Neural cell (in vitro differentiated cells): ENCODE measurements around the gene SRSF10. TPM values are rescaled to one million over a fixed set of nuclear protein-coding genes. Genes with fewer than 3 reads are reported as not detected.

ENCODE experiments used
- H2AFZ ChIP-seq: fragments of 200-600, 300-800 bp; sonication (generic), shearing (Covaris generic); 2 replicates; pipeline ENCODE4 v1.6.0; 2014; ENCODE audit warnings: low read depth, mild to moderate bottlenecking, antibody characterized with exemption, low read length, moderate library complexity
- H3F3A ChIP-seq: fragments of 200-600 bp; shearing (Covaris generic); 2 replicates; pipeline ENCODE4 v1.6.1; 2016; ENCODE audit warnings: mild to moderate bottlenecking, moderate library complexity, mixed read lengths, antibody characterized with exemption, low read length; ENCODE audit not compliant: insufficient read depth, poor library complexity, severe bottlenecking
- H3K27ac ChIP-seq: fragments of 200-600, 300-800 bp; sonication (generic), shearing (Covaris generic); 2 replicates; pipeline ENCODE4 v1.5.1; 2014; ENCODE audit warnings: mild to moderate bottlenecking, low read length, moderate library complexity
- H3K27me3 ChIP-seq: fragments of 300-800, 200-600 bp; sonication (generic), shearing (Covaris generic); 2 replicates; pipeline ENCODE4 v1.6.0; 2014; ENCODE audit warnings: mild to moderate bottlenecking, low read depth, low read length, moderate library complexity; ENCODE audit not compliant: insufficient read depth
- H3K36me3 ChIP-seq: fragments of 300-800, 200-600 bp; sonication (generic), shearing (Covaris generic); 2 replicates; pipeline ENCODE4 v1.5.1; 2014; ENCODE audit warnings: mild to moderate bottlenecking, antibody characterized with exemption, low read length, moderate library complexity; ENCODE audit not compliant: insufficient read depth
- H3K4me2 ChIP-seq: fragments of 300-800, 200-600 bp; sonication (generic), shearing (Covaris generic); 2 replicates; pipeline ENCODE4 v1.6.0; 2014; ENCODE audit warnings: mild to moderate bottlenecking, low read length
- H3K4me3 ChIP-seq: fragments of 300-800, 200-600 bp; sonication (generic), shearing (Covaris generic); 2 replicates; pipeline ENCODE4 v1.5.1; 2014; ENCODE audit warnings: mild to moderate bottlenecking, low read length, moderate library complexity
- H3K79me2 ChIP-seq: fragments of 200-600 bp; shearing (Covaris generic); replicated peaks from 2 replicates; pipeline ENCODE4 v1.6.0; 2014; ENCODE audit warnings: mild to moderate bottlenecking, low read length, moderate library complexity; ENCODE audit not compliant: insufficient read depth
- H3K9ac ChIP-seq: fragments of 300-800, 200-600 bp; sonication (generic), shearing (Covaris generic); 2 replicates; pipeline ENCODE4 v1.6.1; 2016; ENCODE audit warnings: mild to moderate bottlenecking, low read length, mixed read lengths
- H3K9me2 ChIP-seq: fragments of 200-600 bp; shearing (Covaris generic); 2 replicates; pipeline ENCODE4 v1.6.1; 2016; ENCODE audit warnings: mild to moderate bottlenecking, low read length, mixed read lengths; ENCODE audit not compliant: insufficient read depth
- H3K9me3 ChIP-seq: fragments of 200-600, 300-800 bp; sonication (generic), shearing (Covaris generic); 2 replicates; pipeline ENCODE4 v1.6.1; 2016; ENCODE audit warnings: mild to moderate bottlenecking, mixed run types, low read length, moderate library complexity, mixed read lengths
- H4K20me1 ChIP-seq: fragments of 200-600 bp; shearing (Covaris generic); 2 replicates; pipeline ENCODE4 v1.6.1; 2016; ENCODE audit warnings: mild to moderate bottlenecking, mixed run types; ENCODE audit not compliant: insufficient read depth
- CTCF ChIP-seq: fragments of 450-650 bp; IDR thresholded peaks from 2 replicates; pipeline ENCODE4 v1.5.1; 2014; ENCODE audit warnings: antibody characterized with exemption, mild to moderate bottlenecking, moderate library complexity; ENCODE audit not compliant: poor library complexity, severe bottlenecking
- EP300 ChIP-seq: fragments of 450-650 bp; conservative IDR thresholded peaks from 2 replicates; pipeline ENCODE4 v1.6.1; 2014; ENCODE audit warnings: antibody characterized with exemption, mild to moderate bottlenecking, moderate library complexity; ENCODE audit not compliant: poor library complexity, severe bottlenecking
- EZH2 ChIP-seq: fragments of 200-600, 300-800 bp; shearing (Covaris generic), sonication (generic); IDR thresholded peaks from 2 replicates; pipeline ENCODE4 v1.6.1; 2014; ENCODE audit warnings: antibody characterized with exemption, low read length, borderline replicate concordance, mild to moderate bottlenecking; ENCODE audit not compliant: insufficient read depth, poor library complexity, severe bottlenecking
- MXI1 ChIP-seq: fragments of 450-650 bp; conservative IDR thresholded peaks from 2 replicates; pipeline ENCODE4 v1.6.1; 2014; ENCODE audit warnings: antibody characterized with exemption, mild to moderate bottlenecking; ENCODE audit not compliant: poor library complexity, severe bottlenecking
- POLR2AphosphoS5 ChIP-seq: IDR thresholded peaks from 2 replicates; pipeline ENCODE4 v1.6.1; 2012
- RAD21 ChIP-seq: fragments of 450-650 bp; conservative IDR thresholded peaks from 2 replicates; pipeline ENCODE4 v1.6.1; 2014; ENCODE audit warnings: antibody characterized with exemption, mild to moderate bottlenecking, moderate library complexity
- SMC3 ChIP-seq: fragments of 450-650 bp; conservative IDR thresholded peaks from 2 replicates; pipeline ENCODE4 v1.6.1; 2014; ENCODE audit warnings: antibody characterized with exemption, mild to moderate bottlenecking, moderate library complexity; ENCODE audit not compliant: poor library complexity
- TAF1 ChIP-seq: IDR thresholded peaks from 2 replicates; pipeline ENCODE4 v1.6.1; 2012; ENCODE audit warnings: low read depth
- polyA plus RNA-seq: library from polyadenylated mRNA; depleted of rRNA; stranded (reverse); fragments of >200 nt; gene quantifications from 2 replicates; pipeline ENCODE4 v1.2.3, GENCODE V29; 2014
- TF ChIP-seq, protein P1 (sequence below): IDR thresholded peaks from 2 replicates; pipeline ENCODE4 v1.6.1; 2012; ENCODE audit warnings: borderline replicate concordance

Gene SRSF10
- polyA plus RNA-seq, 1 donor from 2014 or later: 201 TPM

DNA sequence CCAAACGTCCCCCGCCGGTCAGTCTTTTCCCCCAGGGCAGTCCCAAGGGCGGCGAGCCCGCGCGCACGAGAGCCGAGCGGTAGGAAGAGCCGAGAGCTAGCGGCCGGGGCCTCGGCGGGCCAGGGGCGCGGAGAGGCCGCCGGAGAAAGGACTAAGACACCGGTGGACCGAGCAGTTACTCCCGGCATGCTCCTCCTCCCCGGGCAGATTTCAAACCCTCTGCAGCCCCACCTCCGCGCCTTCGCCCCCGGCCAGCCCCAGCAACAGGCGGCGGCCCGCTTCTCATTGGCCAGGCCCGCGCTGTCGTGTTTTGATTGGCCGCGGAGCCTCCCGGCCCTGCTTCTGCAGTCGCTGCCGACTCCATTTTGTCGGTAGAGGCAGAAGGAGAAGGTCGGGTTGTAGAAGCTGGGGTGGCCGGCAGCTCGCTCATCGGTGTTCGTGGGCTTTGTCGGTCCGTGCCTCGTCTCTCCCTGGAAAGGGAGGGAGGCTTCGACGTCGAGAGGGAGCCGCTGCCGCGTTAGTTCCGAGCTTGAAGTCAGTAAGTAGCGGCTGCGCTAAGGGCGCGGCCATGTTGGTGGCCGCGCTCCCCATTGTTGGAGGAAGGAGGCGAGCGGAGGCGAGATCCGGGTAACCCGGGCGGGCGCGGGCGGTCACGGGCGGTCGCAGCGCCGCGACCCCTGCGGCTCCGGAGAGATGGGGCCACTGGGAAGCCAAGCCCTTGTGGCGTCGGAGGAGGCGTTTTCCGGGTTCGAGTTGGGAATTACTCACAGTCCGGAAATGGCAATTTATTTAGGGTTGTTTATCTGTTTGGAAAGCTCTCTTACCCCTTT lies 20.5 kb downstream of the SRSF10 start, which contains the start of gene PNRC2:
PNRC2 (plus strand) TSS at position 368 of the 830 bp plus-strand sequence. CDS start 1,630 bp downstream, outside the sequence.
- Histone ChIP-seq H3K79me2 (peaks cover 21% of the 10 kb centered on the region), H3K36me3 (peaks cover 12% of the 10 kb centered on the region), H3K27me3 (no peaks in the 10 kb centered on the region), H3K9ac (peak within 1 kb of the TSS; percentile 96), H3K9me3 (no peaks in the 10 kb centered on the region), H3K27ac (peak within 1 kb of the TSS; percentile 99), H3K9me2 (no peaks in the 10 kb centered on the region), H3K4me2 (peak within 1 kb of the TSS; percentile 84), H4K20me1 (no peaks in the 10 kb centered on the region), H3F3A (no peaks in the 10 kb centered on the region), H3K4me3 (peak within 1 kb of the TSS; percentile 94), H2AFZ (peak within 1 kb of the TSS; percentile 80)
- peak; percentile 99 for TF ChIP-seq MXI1
- TF ChIP-seq EP300: peak; percentile 88
- TF ChIP-seq, protein P1, sequence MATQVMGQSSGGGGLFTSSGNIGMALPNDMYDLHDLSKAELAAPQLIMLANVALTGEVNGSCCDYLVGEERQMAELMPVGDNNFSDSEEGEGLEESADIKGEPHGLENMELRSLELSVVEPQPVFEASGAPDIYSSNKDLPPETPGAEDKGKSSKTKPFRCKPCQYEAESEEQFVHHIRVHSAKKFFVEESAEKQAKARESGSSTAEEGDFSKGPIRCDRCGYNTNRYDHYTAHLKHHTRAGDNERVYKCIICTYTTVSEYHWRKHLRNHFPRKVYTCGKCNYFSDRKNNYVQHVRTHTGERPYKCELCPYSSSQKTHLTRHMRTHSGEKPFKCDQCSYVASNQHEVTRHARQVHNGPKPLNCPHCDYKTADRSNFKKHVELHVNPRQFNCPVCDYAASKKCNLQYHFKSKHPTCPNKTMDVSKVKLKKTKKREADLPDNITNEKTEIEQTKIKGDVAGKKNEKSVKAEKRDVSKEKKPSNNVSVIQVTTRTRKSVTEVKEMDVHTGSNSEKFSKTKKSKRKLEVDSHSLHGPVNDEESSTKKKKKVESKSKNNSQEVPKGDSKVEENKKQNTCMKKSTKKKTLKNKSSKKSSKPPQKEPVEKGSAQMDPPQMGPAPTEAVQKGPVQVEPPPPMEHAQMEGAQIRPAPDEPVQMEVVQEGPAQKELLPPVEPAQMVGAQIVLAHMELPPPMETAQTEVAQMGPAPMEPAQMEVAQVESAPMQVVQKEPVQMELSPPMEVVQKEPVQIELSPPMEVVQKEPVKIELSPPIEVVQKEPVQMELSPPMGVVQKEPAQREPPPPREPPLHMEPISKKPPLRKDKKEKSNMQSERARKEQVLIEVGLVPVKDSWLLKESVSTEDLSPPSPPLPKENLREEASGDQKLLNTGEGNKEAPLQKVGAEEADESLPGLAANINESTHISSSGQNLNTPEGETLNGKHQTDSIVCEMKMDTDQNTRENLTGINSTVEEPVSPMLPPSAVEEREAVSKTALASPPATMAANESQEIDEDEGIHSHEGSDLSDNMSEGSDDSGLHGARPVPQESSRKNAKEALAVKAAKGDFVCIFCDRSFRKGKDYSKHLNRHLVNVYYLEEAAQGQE: peak; percentile 99
- no peak for TF ChIP-seq CTCF
- no peak for TF ChIP-seq EZH2
- peak; percentile 99 for TF ChIP-seq POLR2AphosphoS5
- TF ChIP-seq SMC3: no peak
- no peak for TF ChIP-seq RAD21
- peak; percentile 98 for TF ChIP-seq TAF1

GRCh38 chr1:23958810-23959460 lies 21.2 kb downstream of the SRSF10 start:
- Histone ChIP-seq H3K4me2 (peak overlapping the region; percentile 84), H3K4me3 (peak overlapping the region; percentile 94), H3K9ac (peak overlapping the region; percentile 96), H3K9me3 (no peaks in the 10 kb centered on the region), H2AFZ (peak overlapping the region; percentile 80), H3K27me3 (no peaks in the 10 kb centered on the region), H3K36me3 (peaks cover 8% of the 10 kb centered on the region), H4K20me1 (no peaks in the 10 kb centered on the region), H3K79me2 (peaks cover 21% of the 10 kb centered on the region), H3F3A (no peaks in the 10 kb centered on the region), H3K9me2 (no peaks in the 10 kb centered on the region), H3K27ac (peak overlapping the region; percentile 99)
- TF ChIP-seq CTCF (no peak), TAF1 (no peak), MXI1 (no peak), POLR2AphosphoS5 (no peak), EZH2 (no peak), SMC3 (no peak), EP300 (no peak), RAD21 (no peak)
- TF ChIP-seq, protein P1: no peak
